HUES64 (cell line): ENCODE measurements around the gene NCK1.
"Not testable (repeated sequence)": the region's sequence is repeated elsewhere in the genome, so short reads cannot be mapped to it uniquely, and the experiment has no call there.

Experiments used
- H3K27ac ChIP-seq: 2 replicates; pipeline ENCODE4 v1.7.0; 2013; ENCODE audit warnings: low read depth, low read length, inconsistent platforms
- H3K27me3 ChIP-seq: 2 replicates; pipeline ENCODE4 v1.6.1; 2013; ENCODE audit warnings: mild to moderate bottlenecking, low read length; ENCODE audit not compliant: insufficient read depth
- H3K36me3 ChIP-seq: 2 replicates; pipeline ENCODE4 v1.6.1; 2013; ENCODE audit warnings: mild to moderate bottlenecking, low read length; ENCODE audit not compliant: insufficient read depth
- H3K4me1 ChIP-seq: 2 replicates; pipeline ENCODE4 v1.6.1; 2013; ENCODE audit warnings: mild to moderate bottlenecking, low read length, moderate library complexity; ENCODE audit not compliant: insufficient read depth
- H3K4me3 ChIP-seq: 2 replicates; pipeline ENCODE4 v1.5.1; 2013; ENCODE audit warnings: mild to moderate bottlenecking, low read length, moderate library complexity
- H3K9ac ChIP-seq: 2 replicates; pipeline ENCODE4 v1.6.1; 2013; ENCODE audit warnings: mild to moderate bottlenecking, low read depth, low read length
- H3K9me3 ChIP-seq: 2 replicates; pipeline ENCODE4 v1.6.1; 2013; ENCODE audit warnings: low read depth, low read length; ENCODE audit not compliant: insufficient read depth
- WGBS: fragments of 150-250, 120-280 bp; methylation state at CpG from one replicate; pipeline ENCODE4 v1.1.7; 2013; ENCODE audit warnings: missing lambda C conversion rate; 5-methylcytosine and 5-hydroxymethylcytosine counted together

The NCK1 gene

GRCh38 chr3:136960838-136961836 is 99.1 kb downstream of the NCK1 start:
- no peak overlapping the region for H3K4me3 ChIP-seq
- WGBS, result 79% methylated on average over 4 of the region's 4 CpGs

GRCh38 chr3:136962927-136963326 is 100.9 kb downstream of the NCK1 start:
- Histone ChIP-seq H3K4me3 (no peak overlapping the region), H3K9me3 (no peaks in the 10 kb centered on the region), H3K27ac (no peak overlapping the region), H3K4me1 (peaks cover 10% of the 10 kb centered on the region; the same call in 1 of the 2 replicates), H3K27me3 (no peaks in the 10 kb centered on the region), H3K36me3 (no peaks in the 10 kb centered on the region), H3K9ac (no peak overlapping the region)
- 89% methylated on average over 1 of the region's 1 CpG for WGBS

More at GRCh38 chr3:136960838-136961836, 99.1 kb downstream of the NCK1 start:
- H3K9me3 ChIP-seq, result no peaks in the 10 kb centered on the region
- H3K9ac ChIP-seq, result no peak overlapping the region
- H3K36me3 ChIP-seq, result no peaks in the 10 kb centered on the region
- no peak overlapping the region; the same call in 1 of the 2 replicates for H3K27ac ChIP-seq
- no peaks in the 10 kb centered on the region for H3K27me3 ChIP-seq
- peaks cover 14% of the 10 kb centered on the region; the same call in 1 of the 2 replicates for H3K4me1 ChIP-seq

- H3K36me3 ChIP-seq, H3K27ac ChIP-seq, H3K9me3 ChIP-seq, H3K4me1 ChIP-seq, H3K27me3 ChIP-seq: not testable (repeated sequence)
- Histone ChIP-seq H3K4me3 (peak overlapping the region; percentile 48), H3K9ac (peak overlapping the region; percentile 66)
- 40% methylated on average over 1 of the region's 14 CpGs for WGBS
Observed at GRCh38 chr3:136969539-136969938, 107.5 kb downstream of the NCK1 start.

- Histone ChIP-seq H3K36me3 (no peaks in the 10 kb centered on the region), H3K9me3 (0 out of 2 replicates have a peak, but pooled peaks cover 7% of the 10 kb centered on the region), H3K9ac (no peak overlapping the region), H3K27ac (no peak overlapping the region), H3K4me3 (no peak overlapping the region), H3K27me3 (no peaks in the 10 kb centered on the region), H3K4me1 (peaks cover 2% of the 10 kb centered on the region; the same call in 1 of the 2 replicates)
- 97% methylated on average over 4 of the region's 4 CpGs for WGBS
Observed at GRCh38 chr3:136973352-136973751, 111.3 kb downstream of the NCK1 start.

- Histone ChIP-seq H3K27me3 (no peaks in the 10 kb centered on the region), H3K27ac (no peak overlapping the region), H3K9ac (no peak overlapping the region), H3K9me3 (0 out of 2 replicates have a peak, but pooled peaks cover 6% of the 10 kb centered on the region), H3K4me3 (no peak overlapping the region), H3K4me1 (peaks cover under 1% of the 10 kb centered on the region; the same call in 1 of the 2 replicates), H3K36me3 (no peaks in the 10 kb centered on the region)
- 57% methylated on average over 2 of the region's 2 CpGs for WGBS
Observed at GRCh38 chr3:136974670-136975069, 112.7 kb downstream of the NCK1 start.

- Histone ChIP-seq H3K4me1 (no peaks in the 10 kb centered on the region), H3K9ac (no peak overlapping the region), H3K27me3 (no peaks in the 10 kb centered on the region), H3K4me3 (no peak overlapping the region), H3K27ac (no peak overlapping the region), H3K36me3 (no peaks in the 10 kb centered on the region), H3K9me3 (no peaks in the 10 kb centered on the region)
Observed at GRCh38 chr3:136979204-136979603, 117.2 kb downstream of the NCK1 start.

GRCh38 chr3:136979684-136980083 is 117.7 kb downstream of the NCK1 start:
- H3K27me3 ChIP-seq, result no peaks in the 10 kb centered on the region
- H3K4me1 ChIP-seq, result no peaks in the 10 kb centered on the region
- 84% methylated on average over 3 of the region's 3 CpGs for WGBS
- H3K4me3 ChIP-seq, result no peak overlapping the region
- no peak overlapping the region for H3K27ac ChIP-seq
- no peak overlapping the region for H3K9ac ChIP-seq
- H3K9me3 ChIP-seq, result no peaks in the 10 kb centered on the region
- H3K36me3 ChIP-seq, result no peaks in the 10 kb centered on the region

GRCh38 chr3:136982033-136982432 is 120.0 kb downstream of the NCK1 start:
- no peak overlapping the region for H3K27ac ChIP-seq
- WGBS, result 92% methylated on average over 5 of the region's 5 CpGs
- H3K9ac ChIP-seq, result no peak overlapping the region
- H3K4me3 ChIP-seq, result no peak overlapping the region
- H3K27me3 ChIP-seq, result no peaks in the 10 kb centered on the region
- H3K9me3 ChIP-seq, result peaks cover 4% of the 10 kb centered on the region; the same call in 1 of the 2 replicates
- H3K36me3 ChIP-seq, result no peaks in the 10 kb centered on the region
- H3K4me1 ChIP-seq, result no peaks in the 10 kb centered on the region

- Histone ChIP-seq H3K9ac (no peak overlapping the region), H3K4me1 (no peaks in the 10 kb centered on the region), H3K4me3 (no peak overlapping the region), H3K27ac (no peak overlapping the region), H3K9me3 (peaks cover 4% of the 10 kb centered on the region; the same call in 1 of the 2 replicates), H3K27me3 (no peaks in the 10 kb centered on the region), H3K36me3 (no peaks in the 10 kb centered on the region)
- 92% methylated on average over 4 of the region's 4 CpGs for WGBS
Observed at GRCh38 chr3:136982520-136983138, 120.6 kb downstream of the NCK1 start.

- H3K27me3 ChIP-seq, result no peaks in the 10 kb centered on the region
- H3K36me3 ChIP-seq, result no peaks in the 10 kb centered on the region
- 93% methylated on average over 3 of the region's 3 CpGs for WGBS
- H3K9ac ChIP-seq, result no peak overlapping the region
- H3K9me3 ChIP-seq, result peaks cover 9% of the 10 kb centered on the region; the same call in 1 of the 2 replicates
- H3K4me1 ChIP-seq, result no peaks in the 10 kb centered on the region
- no peak overlapping the region for H3K4me3 ChIP-seq
- no peak overlapping the region for H3K27ac ChIP-seq
Observed at GRCh38 chr3:136984837-136985236, 122.8 kb downstream of the NCK1 start.

GRCh38 chr3:136987398-136987980 is 125.5 kb downstream of the NCK1 start:
- H3K27ac ChIP-seq, H3K9ac ChIP-seq, H3K36me3 ChIP-seq, H3K9me3 ChIP-seq, H3K27me3 ChIP-seq, H3K4me1 ChIP-seq, H3K4me3 ChIP-seq: not testable (repeated sequence)
- WGBS, result 96% methylated on average over 39 of the region's 39 CpGs
